Measurements from ENCODE around the gene HLA-DPA1.

HLA-DPA1 gene

DNA sequence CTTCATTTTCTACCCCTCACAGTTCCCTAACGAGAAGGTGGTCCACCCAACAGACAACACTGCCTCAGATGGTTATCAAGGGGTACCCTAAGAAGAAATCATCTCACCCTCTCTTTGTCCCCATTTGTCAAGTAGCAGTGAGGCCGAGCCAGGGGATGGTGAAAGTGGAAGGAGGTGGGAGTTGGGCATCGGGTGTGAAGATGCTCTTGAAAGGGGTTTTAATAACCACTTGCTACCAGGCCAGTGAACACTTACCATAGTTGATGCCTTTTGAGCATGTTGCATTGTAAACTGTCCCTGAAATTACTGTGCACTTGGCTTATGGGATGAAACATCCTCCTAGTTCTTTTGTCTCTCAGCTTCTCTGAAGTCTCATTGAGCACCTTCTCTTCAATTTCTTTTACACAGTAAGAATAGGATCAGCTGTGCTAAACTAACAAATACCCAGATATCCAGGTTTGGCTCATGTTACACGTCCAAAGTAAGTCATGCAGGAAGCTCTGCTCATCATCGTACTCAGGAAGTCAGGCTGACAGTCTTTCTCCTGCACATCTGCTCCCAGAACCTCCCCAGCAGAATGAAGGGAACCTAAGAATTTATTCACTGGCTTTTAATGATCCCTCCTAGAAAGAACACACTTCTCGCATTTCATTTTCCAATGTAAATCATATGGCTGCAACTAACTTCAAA, 15.6 kb upstream of the HLA-DPA1 start:
- no peak for DNase-seq (ENCODE audit: low spot score)

DNA sequence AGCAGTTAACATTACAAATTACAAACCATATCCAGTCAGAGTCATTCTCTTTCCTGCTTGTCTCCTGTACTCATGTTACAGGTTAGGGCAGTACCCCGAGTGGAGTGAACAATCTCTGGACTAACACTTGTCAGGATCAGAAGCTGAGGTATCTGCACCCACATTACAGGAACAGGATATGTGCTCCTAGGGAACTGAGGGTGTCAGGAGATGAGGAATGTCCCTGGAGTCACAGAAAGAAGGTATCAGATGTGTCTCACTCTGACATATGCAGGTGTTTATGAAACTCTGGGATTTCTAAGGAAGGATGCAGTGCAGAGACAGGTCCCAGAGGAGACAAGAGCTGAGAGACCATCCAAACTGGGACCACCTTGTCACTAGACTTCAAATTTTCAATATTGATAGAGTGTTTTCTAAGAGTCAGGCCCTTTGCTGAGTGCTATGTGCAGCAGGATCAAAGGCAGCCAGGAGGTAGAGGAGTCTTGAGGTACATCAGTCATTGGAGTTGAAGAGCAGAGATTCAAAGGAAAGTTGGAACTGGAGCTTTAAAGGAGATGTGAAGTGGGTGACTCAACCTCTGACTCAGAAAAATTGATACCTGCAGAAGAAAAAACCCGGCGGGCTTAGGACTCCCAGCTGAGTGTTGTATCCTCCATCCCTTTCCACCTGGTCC, 14.9 kb upstream of the HLA-DPA1 start:
- DNase-seq (ENCODE audit: low spot score): no peak

DNA sequence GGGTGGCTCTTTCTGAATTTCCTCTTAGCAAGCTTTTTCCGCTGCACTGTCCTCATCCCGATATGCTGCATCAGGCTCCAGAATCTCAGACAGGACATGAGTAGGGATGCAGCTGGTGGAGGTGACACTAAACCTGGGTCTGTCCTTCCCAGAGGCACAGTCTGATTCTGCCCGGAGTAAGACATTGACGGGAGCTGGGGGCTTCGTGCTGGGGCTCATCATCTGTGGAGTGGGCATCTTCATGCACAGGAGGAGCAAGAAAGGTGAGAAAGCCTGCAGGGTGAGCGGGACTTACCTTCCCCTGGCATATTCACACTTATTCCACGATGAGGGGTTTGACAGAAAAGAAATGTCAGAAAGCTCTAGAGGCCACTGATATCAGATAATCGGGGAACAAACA, 12.2 kb upstream of the HLA-DPA1 start:
- no peak for DNase-seq (ENCODE audit: low spot score)

GRCh38 chr6:33082702-33083101, 9.3 kb upstream of the HLA-DPA1 start:
- DNase-seq (ENCODE audit: low spot score): no peak

- DNase-seq (ENCODE audit: low spot score): no peak
These were observed 7.8 kb upstream of the HLA-DPA1 start for GRCh38 chr6:33081098-33081824.

GRCh38 chr6:33080127-33081089, 7.0 kb upstream of the HLA-DPA1 start:
- no peak for DNase-seq (ENCODE audit: low spot score)

DNA sequence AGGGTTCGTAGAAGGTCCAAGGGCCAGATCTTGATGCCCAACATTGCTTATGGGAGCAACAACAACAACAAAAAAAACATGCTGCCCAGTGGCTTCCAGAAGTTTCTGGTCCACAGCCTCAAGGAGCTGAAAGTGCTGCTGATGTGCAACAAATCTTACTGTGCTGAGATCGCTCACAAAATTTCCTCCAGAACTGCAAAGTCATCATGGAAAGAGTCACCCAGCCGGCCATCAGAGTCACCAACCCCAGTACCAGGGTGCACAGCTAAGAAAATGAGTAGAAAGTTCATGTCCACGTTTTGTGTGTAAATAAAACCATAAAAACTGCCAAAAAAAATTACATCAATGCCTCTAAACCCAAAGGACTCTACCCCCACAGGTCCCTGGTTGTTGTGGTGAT, 6.1 kb upstream of the HLA-DPA1 start:
- DNase-seq (ENCODE audit: low spot score): no peak

- DNase-seq (ENCODE audit: low spot score): no peak
These were observed 5.6 kb upstream of the HLA-DPA1 start for GRCh38 chr6:33078919-33079521.

DNA sequence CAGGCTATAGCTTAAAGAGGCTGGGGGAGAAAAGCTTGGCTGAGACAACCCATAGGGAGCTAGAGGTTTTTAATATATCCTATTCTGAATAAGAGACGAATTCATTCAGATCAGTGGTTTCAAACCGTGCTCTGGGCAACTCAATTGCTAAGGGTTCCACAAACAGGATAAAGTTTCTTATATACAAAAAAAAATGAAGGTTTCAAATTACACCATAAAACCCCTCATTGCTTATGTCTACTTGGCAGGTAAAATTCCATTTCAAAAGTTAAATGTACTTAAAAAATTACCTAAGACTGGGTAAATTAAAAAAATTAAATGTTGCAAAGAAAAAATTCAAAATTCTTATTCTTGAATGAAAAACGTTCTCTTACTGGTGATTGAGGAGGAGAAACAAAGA, 5.0 kb upstream of the HLA-DPA1 start:
- DNase-seq (ENCODE audit: low spot score): no peak

DNA sequence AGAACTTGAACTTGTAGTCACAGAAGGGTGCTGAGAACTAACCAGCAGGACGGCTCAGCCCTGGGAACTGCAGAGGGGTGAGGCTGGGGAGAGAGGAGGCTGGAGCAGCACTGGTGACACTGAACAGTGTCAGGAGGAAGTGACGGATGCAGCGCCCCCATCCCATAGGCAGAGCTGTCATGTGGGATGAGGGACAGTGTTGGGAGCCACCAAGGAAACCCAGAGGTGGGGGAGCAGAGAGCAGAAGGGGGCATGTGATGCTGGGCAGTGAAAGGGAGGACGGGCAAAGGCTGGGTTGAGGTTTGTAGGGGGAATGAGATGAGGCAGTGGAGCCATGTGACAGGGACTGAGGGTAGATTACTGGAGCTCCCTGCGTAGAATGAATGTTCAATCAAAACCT, 4.5 kb upstream of the HLA-DPA1 start:
- DNase-seq (ENCODE audit: low spot score): no peak

GRCh38 chr6:33076406-33076934, 3.0 kb upstream of the HLA-DPA1 start:
- DNase-seq (ENCODE audit: low spot score): no peak

- DNase-seq (ENCODE audit: low spot score): peak; percentile 26
These were observed 2.3 kb upstream of the HLA-DPA1 start, which contains the start of gene HLA-DPB1 for GRCh38 chr6:33075568-33076405. Gene HLA-DPB1 (plus strand): TSS chr6:33075990. CDS start chr6:33076042, 52 bp downstream.

GRCh38 chr6:33075208-33075567, 1.7 kb upstream of the HLA-DPA1 start:
- DNase-seq (ENCODE audit: low spot score): no peak

DNA sequence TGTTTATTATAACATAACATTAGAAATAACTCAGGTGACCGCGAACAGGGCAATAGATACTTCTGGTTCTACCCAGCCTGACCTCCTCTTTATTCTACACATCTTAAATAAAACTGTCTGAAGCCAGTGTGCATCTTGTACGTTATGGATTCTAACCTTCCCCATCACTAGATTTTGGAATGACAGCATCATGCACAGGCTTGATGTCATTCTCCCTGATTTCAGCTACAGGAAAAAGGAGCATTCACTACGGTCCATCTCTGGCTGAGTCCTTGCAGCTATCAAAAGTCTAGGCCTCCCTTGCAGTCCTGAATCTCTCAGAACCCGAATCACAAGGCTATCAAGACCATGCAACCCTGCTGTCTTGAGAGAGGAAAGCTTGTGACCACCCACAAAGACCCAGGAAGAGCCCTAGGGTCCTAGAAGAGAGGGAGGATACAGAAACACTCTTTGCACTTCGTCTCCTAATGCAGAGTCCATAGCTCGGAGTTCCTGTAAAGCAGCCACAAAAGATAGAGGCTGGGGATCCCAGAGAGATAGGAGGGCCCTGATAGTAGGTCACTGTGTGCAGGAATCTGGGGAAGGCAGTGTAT, 845 bp downstream of the HLA-DPA1 start:
- no peak for DNase-seq (ENCODE audit: low spot score)

GRCh38 chr6:33071569-33071968, 1.9 kb downstream of the HLA-DPA1 start:
- DNase-seq (ENCODE audit: low spot score): no peak

GRCh38 chr6:33070909-33071308, 2.5 kb downstream of the HLA-DPA1 start:
- no peak for DNase-seq (ENCODE audit: low spot score)

DNA sequence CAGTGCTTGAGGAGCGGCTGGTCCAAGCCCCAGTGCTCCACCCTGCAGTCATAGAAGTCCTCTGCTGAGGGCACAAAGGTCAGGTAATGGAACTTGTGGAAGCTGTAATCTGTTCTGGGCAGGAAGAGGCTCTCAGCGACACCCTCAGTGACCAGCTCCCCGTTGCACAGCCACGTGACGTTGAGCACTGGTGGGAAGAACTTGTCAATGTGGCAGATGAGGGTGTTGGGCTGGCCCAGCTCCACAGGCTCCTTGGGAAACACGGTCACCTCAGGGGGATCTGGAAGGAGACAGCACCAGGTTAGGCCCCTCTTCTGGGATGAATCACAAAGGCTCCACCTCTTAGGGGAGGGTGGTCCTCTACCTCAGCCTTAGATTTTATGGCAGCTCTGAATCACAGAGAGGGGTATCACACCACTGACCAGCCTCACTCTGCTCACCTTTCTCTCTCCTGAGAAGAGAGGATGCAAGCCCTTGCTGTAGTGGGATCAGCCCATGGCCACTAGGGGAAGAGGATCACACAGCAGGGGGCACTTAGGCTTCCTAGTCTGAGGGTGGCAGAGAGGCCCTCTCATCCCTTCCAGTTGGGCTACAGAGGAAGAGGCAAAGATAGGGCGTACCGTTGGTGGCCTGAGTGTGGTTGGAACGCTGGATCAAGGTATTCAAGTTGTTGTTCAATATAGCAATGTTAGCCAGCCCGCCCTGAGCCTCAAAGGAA, 4.3 kb downstream of the HLA-DPA1 start:
- no peak for DNase-seq (ENCODE audit: low spot score)

DNA sequence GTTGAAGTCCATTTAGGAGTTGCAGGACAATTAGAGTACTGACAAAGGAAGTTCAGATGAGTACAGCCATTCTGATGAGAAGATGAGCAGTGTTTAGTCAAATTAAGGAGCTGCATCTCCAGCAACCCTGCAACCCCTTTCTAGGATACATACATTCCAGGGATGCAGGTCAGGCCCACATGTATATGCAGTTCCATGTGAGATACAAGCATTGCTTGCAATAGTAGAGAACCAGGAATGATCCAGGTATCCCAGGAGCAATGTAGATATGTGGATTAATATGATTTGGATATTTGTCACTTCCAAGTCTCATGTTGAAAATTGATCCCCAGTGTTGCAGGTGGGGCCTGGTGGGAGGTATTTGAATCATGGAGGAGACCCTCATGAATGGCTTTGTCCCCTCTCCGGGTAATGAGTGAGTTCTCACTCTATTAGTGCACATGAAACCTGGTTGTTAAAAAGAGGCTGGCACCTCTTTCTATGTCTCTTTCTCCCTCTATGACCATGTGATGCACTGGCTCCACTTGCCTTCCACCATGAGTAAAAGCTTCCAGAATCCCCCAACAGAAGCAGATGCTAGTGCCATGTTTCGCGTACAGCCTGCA, 6.4 kb downstream of the HLA-DPA1 start:
- no peak for DNase-seq (ENCODE audit: low spot score)

- DNase-seq (ENCODE audit: low spot score): no peak
These were observed 8.1 kb downstream of the HLA-DPA1 start for GRCh38 chr6:33065312-33065711.

Data from LoVo (cell line).